Stimulated activated CD4-positive, alpha-beta T cell treated with anti-CD3 and anti-CD28 coated beads, TNF-alpha, amount 100 ng/mL, for 48 hours (primary cell): ENCODE results near the gene WDR41.

Source experiments
- DNase-seq, 3 donors: peaks; one replicate each; pipeline ENCODE4 v3.0.0-alpha.2; 2020; ENCODE audit warnings: low read depth in 3 of 3

WDR41 gene

GRCh38 chr5:77444356-77444755 is 47.8 kb downstream of the WDR41 start:
- no peak for DNase-seq

GRCh38 chr5:77443670-77444069 is 48.4 kb downstream of the WDR41 start:
- DNase-seq, result no peak

- DNase-seq, result no peak
These were observed 54.0 kb downstream of the WDR41 start for GRCh38 chr5:77438071-77438470.

GRCh38 chr5:77437194-77437593 is 54.9 kb downstream of the WDR41 start:
- no peak for DNase-seq

- no peak for DNase-seq
These were observed 60.4 kb downstream of the WDR41 start for GRCh38 chr5:77431719-77432118.

- DNase-seq, result no peak
These were observed 60.8 kb downstream of the WDR41 start for GRCh38 chr5:77431286-77431685.

GRCh38 chr5:77430726-77431125 is 61.4 kb downstream of the WDR41 start:
- no peak for DNase-seq

- no peak for DNase-seq
These were observed 63.6 kb downstream of the WDR41 start for GRCh38 chr5:77428526-77428925.

- DNase-seq, result no peak
These were observed 64.1 kb downstream of the WDR41 start for GRCh38 chr5:77427998-77428397.

GRCh38 chr5:77426670-77427069 is 65.4 kb downstream of the WDR41 start:
- no peak for DNase-seq

- no peak for DNase-seq
These were observed 66.0 kb downstream of the WDR41 start for GRCh38 chr5:77425998-77426659.

- DNase-seq, result no peak
These were observed 66.7 kb downstream of the WDR41 start for GRCh38 chr5:77425420-77425819.

- no peak for DNase-seq
These were observed 67.2 kb downstream of the WDR41 start for GRCh38 chr5:77424921-77425320.

GRCh38 chr5:77423022-77423750 is 68.9 kb downstream of the WDR41 start:
- no peak for DNase-seq

GRCh38 chr5:77420940-77421339 is 71.2 kb downstream of the WDR41 start:
- no peak for DNase-seq

GRCh38 chr5:77419644-77420582 is 72.2 kb downstream of the WDR41 start:
- DNase-seq, result no peak

GRCh38 chr5:77418601-77419581 is 73.2 kb downstream of the WDR41 start:
- no peak for DNase-seq

- no peak for DNase-seq
These were observed 74.0 kb downstream of the WDR41 start for GRCh38 chr5:77418162-77418561.

- no peak for DNase-seq
These were observed 79.1 kb downstream of the WDR41 start for GRCh38 chr5:77413049-77413448.

GRCh38 chr5:77409870-77410621 is 82.1 kb downstream of the WDR41 start:
- no peak for DNase-seq
